Smooth muscle cell (in vitro differentiated cells): Measurements from ENCODE around the gene REEP6. TPM values are rescaled to one million over a fixed set of nuclear protein-coding genes. Genes with fewer than 3 reads are reported as not detected.

Experiments used
- DNase-seq: peaks from one replicate; lab custom pipeline; 2025; ENCODE audit not compliant: unreplicated experiment; lab: John Stamatoyannopoulos, UW
- H2AFZ ChIP-seq: fragments of 200-600 bp; sonication (generic); 2 replicates; pipeline ENCODE4 v1.6.0; 2016; ENCODE audit warnings: antibody characterized with exemption, low read depth, mild to moderate bottlenecking
- H3F3A ChIP-seq: fragments of 200-600 bp; sonication (generic); 2 replicates; pipeline ENCODE4 v1.6.0; 2017; ENCODE audit warnings: antibody characterized with exemption, low read depth
- H3K27ac ChIP-seq: fragments of 200-600 bp; sonication (generic); 2 replicates; pipeline ENCODE4 v1.5.1; 2016; ENCODE audit warnings: low read depth, mild to moderate bottlenecking
- H3K27me3 ChIP-seq: fragments of 200-600 bp; sonication (generic); 2 replicates; pipeline ENCODE4 v1.6.1; 2016; ENCODE audit warnings: low read depth, mild to moderate bottlenecking
- H3K36me3 ChIP-seq: fragments of 200-600 bp; sonication (generic); 2 replicates; pipeline ENCODE4 v1.5.1; 2016; ENCODE audit warnings: low read depth
- H3K4me1 ChIP-seq: fragments of 200-600 bp; sonication (generic); 2 replicates; pipeline ENCODE4 v1.5.1; 2016; ENCODE audit warnings: low read depth
- H3K4me2 ChIP-seq: fragments of 200-600 bp; sonication (generic); 2 replicates; pipeline ENCODE4 v1.6.0; 2016; ENCODE audit warnings: mild to moderate bottlenecking
- H3K4me3 ChIP-seq: fragments of 200-600 bp; sonication (generic); 2 replicates; pipeline ENCODE4 v1.5.1; 2016; ENCODE audit warnings: mild to moderate bottlenecking
- H3K79me2 ChIP-seq: fragments of 200-600 bp; sonication (generic); 2 replicates; pipeline ENCODE4 v1.6.0; 2016; ENCODE audit warnings: low read depth, mild to moderate bottlenecking
- H3K9ac ChIP-seq: fragments of 200-600 bp; sonication (generic); 2 replicates; pipeline ENCODE4 v1.6.0; 2016; ENCODE audit warnings: low read depth
- H3K9me3 ChIP-seq: fragments of 200-600 bp; sonication (generic); replicated peaks from 2 replicates; pipeline ENCODE4 v1.5.1; 2016; ENCODE audit warnings: low read depth
- H4K20me1 ChIP-seq: fragments of 200-600 bp; sonication (generic); 2 replicates; pipeline ENCODE4 v1.6.0; 2016; ENCODE audit warnings: low read depth
- WGBS: methylation state at CpG from one replicate; pipeline ENCODE4 v1.1.7; 2016; ENCODE audit warnings: low lambda C conversion rate; 5-methylcytosine and 5-hydroxymethylcytosine counted together
- polyA plus RNA-seq: library from polyadenylated mRNA; unstranded; fragments of >200 nt; fragmentation: Nextera tagmentation; extraction: Ambion mirVana; gene quantifications from 2 replicates; pipeline ENCODE4 v1.2.1, GENCODE V29; 2016
- total RNA-seq: library from RNA; depleted of rRNA; stranded (reverse); fragments of >200 nt; gene quantifications from 2 replicates; pipeline ENCODE4 v1.2.3, GENCODE V29; 2014
- TF ChIP-seq, protein P1 (sequence below): fragments of 200-600 bp; sonication (generic); IDR thresholded peaks from 2 replicates; pipeline ENCODE4 v1.5.1; 2017; ENCODE audit warnings: borderline replicate concordance, mild to moderate bottlenecking, antibody characterized with exemption; ENCODE audit not compliant: insufficient read depth, poor library complexity, severe bottlenecking

Gene REEP6
- total and polyA plus RNA-seq, 2 experiments from 2014 or later = 7.0 to 15.1 TPM

DNA sequence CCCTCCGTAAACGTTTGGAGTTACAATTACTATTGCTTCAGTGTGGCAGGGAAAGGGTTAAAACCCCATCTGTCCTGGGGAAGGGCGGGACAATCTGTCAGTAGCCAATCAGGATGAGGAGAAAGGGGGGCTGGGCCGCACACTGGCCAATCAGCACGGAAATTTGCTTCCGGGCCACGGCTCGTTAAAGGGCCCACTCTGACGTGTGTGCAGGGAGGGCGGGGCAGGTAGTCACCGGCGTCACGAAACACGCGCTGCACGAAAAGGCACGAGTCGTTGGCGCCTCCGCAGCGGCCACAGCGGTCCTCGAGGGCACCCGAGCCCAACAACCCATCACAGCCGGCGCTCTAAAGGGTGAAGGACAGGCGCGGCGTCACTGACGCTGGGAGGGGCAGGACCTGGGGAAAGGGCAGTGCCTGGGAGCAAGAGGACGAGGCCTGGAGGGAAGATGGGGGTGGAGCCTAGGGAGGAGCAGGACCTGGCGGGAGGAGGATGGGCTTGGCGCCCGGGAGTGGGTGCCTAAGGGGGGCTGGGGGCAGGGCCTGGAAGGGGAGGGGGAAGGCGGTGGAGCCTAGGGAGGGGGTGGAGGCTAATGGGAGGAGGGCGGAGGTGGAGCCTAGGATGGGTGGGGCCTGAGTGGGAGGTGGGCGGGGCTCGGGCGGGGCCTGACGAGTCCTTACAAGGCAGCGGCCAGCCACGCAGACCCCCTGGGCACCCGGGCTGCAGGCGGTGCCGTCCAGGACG is 17.0 kb downstream of the REEP6 start:
- peak; percentile 75 for DNase-seq
- TF ChIP-seq, protein P1, sequence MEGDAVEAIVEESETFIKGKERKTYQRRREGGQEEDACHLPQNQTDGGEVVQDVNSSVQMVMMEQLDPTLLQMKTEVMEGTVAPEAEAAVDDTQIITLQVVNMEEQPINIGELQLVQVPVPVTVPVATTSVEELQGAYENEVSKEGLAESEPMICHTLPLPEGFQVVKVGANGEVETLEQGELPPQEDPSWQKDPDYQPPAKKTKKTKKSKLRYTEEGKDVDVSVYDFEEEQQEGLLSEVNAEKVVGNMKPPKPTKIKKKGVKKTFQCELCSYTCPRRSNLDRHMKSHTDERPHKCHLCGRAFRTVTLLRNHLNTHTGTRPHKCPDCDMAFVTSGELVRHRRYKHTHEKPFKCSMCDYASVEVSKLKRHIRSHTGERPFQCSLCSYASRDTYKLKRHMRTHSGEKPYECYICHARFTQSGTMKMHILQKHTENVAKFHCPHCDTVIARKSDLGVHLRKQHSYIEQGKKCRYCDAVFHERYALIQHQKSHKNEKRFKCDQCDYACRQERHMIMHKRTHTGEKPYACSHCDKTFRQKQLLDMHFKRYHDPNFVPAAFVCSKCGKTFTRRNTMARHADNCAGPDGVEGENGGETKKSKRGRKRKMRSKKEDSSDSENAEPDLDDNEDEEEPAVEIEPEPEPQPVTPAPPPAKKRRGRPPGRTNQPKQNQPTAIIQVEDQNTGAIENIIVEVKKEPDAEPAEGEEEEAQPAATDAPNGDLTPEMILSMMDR = no peak
- Histone ChIP-seq H3K4me2 (peak overlapping the region; percentile 87), H3K27ac (peak overlapping the region; percentile 80), H3K4me1 (peaks cover 19% of the 10 kb centered on the region), H3K27me3 (peaks cover 6% of the 10 kb centered on the region), H3K79me2 (no peaks in the 10 kb centered on the region), H3K36me3 (no peaks in the 10 kb centered on the region), H4K20me1 (no peaks in the 10 kb centered on the region), H2AFZ (no peak overlapping the region), H3F3A (peaks cover 16% of the 10 kb centered on the region), H3K4me3 (peak overlapping the region; percentile 58), H3K9me3 (no peaks in the 10 kb centered on the region), H3K9ac (peak overlapping the region; percentile 54)
- WGBS = 4% methylated on average over 45 of the region's 46 CpGs

DNA sequence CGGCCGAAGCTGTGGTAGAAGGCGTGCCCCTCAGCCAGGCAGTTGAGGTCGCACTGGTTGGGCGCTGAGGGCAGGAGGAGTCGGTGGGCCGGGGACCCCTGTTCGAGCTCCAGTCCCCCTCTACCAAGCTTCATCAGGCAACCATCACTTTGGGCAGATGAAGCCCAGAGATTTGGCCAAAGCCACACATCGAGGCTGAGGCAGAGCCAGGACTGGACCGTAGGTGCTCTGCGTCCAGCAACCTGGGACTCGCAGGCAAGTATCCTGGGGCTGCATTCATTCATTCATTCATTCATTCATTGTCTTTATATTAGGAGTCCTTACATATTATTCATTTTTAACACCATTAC is 17.5 kb downstream of the REEP6 start:
- DNase-seq = no peak
- Histone ChIP-seq H2AFZ (no peak overlapping the region), H3K79me2 (no peaks in the 10 kb centered on the region), H3K27me3 (peaks cover under 1% of the 10 kb centered on the region), H3K4me1 (peaks cover 14% of the 10 kb centered on the region), H3K36me3 (no peaks in the 10 kb centered on the region), H3K27ac (no peak overlapping the region), H4K20me1 (no peaks in the 10 kb centered on the region), H3K4me3 (peak overlapping the region; percentile 58), H3F3A (peaks cover 16% of the 10 kb centered on the region), H3K9ac (no peak overlapping the region), H3K4me2 (peak overlapping the region; percentile 87), H3K9me3 (no peaks in the 10 kb centered on the region)
- WGBS = 41% methylated on average over 12 of the region's 12 CpGs
- TF ChIP-seq, protein P1 = no peak

DNA sequence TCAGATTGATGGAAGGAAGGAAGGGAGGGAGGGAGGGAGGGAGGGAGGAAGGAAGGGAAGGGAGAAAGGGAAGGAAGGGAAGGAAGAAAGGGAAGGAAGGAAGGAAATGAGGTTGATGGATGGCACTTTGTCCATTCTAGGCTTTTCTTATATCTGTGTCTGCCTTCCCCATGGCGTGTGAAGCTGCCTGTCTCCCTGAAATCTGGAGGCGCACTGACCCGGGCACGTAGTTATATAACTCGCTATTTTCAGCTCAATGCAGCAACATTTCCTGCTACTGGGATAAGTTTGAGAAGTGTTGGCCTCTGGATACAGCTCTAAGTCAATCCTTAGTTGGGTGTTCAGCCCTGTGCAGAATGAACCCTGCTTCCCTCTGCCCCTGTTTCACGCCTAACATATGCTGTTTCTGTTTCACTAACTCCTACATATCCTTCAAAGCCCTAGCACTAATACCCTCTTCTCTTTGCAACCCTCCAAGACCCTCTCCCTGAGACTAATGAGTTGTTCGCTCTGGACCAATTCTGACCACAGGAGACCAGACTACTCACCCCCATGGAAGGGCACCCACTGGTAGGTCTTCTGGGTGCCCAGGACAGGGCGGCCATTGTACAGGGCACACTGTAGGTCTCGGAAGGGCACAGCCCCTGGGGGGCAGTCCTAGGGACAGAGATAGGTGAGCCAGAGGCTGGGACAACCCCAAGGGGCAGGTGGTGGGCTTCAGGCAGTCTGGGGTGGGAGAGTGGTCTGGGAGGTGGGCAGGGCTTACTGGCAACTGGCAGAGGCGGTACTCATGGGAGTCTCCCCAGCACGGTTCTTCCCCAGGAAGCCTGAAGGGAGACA is 18.8 kb downstream of the REEP6 start:
- H3F3A ChIP-seq = peaks cover 16% of the 10 kb centered on the region
- peak overlapping the region; percentile 37 for H3K4me2 ChIP-seq
- TF ChIP-seq, protein P1 = no peak
- H3K4me1 ChIP-seq = peaks cover 11% of the 10 kb centered on the region
- H2AFZ ChIP-seq = no peak overlapping the region
- H3K79me2 ChIP-seq = no peaks in the 10 kb centered on the region
- H3K9ac ChIP-seq = no peak overlapping the region
- H4K20me1 ChIP-seq = no peaks in the 10 kb centered on the region
- no peak overlapping the region for H3K27ac ChIP-seq
- WGBS = 80% methylated on average over 9 of the region's 11 CpGs
- no peaks in the 10 kb centered on the region for H3K9me3 ChIP-seq
- H3K4me3 ChIP-seq = no peak overlapping the region
- H3K36me3 ChIP-seq = no peaks in the 10 kb centered on the region
- H3K27me3 ChIP-seq = no peaks in the 10 kb centered on the region
- DNase-seq = no peak
